ENCODE measurements around the gene THAP4.
"Not testable (repeated sequence)": the region's sequence is repeated elsewhere in the genome, so short reads cannot be mapped to it uniquely, and the experiment has no call there.

THAP4 gene

DNA sequence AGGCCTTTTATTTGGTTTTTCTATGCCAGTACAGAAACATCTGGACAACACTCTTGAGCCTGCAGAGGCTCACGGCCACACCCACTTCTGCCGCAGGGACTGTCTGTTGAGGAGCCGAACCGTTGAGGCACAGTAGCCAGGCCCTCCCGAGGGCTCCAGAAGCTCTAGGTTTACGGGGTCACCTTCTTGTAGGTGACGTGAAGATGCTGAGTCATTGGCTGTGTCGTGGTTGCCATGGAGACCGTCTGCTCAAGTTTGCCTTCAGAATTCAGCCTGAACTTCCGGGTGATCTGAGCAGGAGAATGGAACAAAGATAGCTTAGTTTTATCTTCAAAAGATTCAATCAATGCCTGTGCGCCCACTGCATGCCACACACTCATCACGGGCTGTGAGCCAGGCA, 52.5 kb downstream of the THAP4 start:
- no peak for DNase-seq (ENCODE audit: low read depth, low spot score)

GRCh38 chr2:241582806-241583205, 54.2 kb downstream of the THAP4 start:
- no peak for DNase-seq (ENCODE audit: low read depth, low spot score)

- DNase-seq (ENCODE audit: low read depth, low spot score) = no peak
These were observed 54.6 kb downstream of the THAP4 start for GRCh38 chr2:241582328-241582727.

- no peak for DNase-seq (ENCODE audit: low read depth, low spot score)
These were observed 57.7 kb downstream of the THAP4 start for GRCh38 chr2:241579281-241579680.

DNA sequence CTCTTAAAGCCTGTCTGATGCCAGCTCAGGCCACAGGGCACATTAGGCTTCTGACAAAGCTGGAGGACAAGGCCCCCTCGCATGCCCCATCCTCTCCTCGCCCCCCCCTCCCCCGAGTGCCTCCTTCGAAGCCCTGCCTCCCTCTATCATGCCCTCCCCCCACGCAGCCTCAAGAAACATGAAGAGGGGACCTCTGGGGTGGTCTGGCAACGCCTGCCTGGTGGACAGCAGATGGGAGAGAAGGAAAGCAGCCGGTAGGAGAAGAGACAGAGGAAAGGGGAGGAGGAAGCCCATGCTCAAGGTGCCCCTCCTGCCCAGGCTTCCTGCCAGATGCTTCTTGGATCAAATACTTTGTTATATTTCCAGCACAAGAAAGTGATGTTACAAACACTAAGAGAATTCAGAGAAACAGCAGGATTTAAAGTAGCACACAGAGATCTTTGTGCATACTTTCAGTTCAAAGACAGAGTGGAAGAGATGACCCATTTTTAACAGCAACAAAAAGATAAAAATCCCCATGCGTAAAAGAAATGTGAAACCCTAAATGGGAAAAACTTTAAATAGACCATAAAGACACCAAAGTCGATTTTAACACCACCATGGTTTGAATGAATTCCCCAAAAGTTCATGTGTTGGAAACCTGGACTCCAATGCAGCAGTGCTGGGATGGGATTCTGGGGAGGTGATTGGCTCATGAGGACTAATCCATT, 59.4 kb downstream of the THAP4 start:
- no peak for DNase-seq (ENCODE audit: low read depth, low spot score)

GRCh38 chr2:241576293-241576654, 60.7 kb downstream of the THAP4 start:
- no peak for DNase-seq (ENCODE audit: low read depth, low spot score)

GRCh38 chr2:241575624-241576292, 61.2 kb downstream of the THAP4 start:
- no peak for DNase-seq (ENCODE audit: low read depth, low spot score)

DNA sequence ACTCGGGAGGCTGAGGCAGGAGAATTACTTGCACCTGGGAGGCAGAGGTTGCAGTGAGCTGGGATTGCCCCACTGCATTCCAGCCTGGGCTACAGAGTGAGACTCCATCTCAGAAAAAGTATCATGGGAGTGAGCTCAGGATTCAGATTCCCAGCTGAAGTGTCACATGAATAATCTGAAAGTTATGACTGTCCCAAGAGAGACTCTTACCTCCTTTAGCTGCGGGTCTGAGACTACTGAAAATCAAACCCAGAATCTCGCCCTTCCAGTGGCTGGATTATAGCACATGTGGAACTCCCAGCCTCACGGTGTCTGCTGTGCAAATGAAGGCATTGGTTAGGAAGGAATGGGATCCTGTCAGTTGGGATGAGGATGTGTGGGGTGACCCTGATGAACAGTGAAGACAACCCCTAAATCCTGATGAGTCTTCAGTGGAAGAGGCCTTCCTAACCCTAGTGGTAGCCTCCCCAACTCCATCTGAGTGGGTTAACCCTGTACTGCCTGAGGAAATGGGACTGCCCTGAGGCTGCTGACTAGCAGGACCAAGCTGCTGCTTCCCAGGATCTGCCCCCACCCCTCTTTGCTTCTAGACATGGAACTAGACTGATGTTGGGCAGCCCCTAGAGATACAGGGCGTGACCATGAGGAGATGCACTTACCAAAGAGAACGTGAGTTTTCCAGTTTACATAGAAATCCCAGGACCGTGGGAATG, 61.9 kb downstream of the THAP4 start:
- no peak for DNase-seq (ENCODE audit: low read depth, low spot score)

GRCh38 chr2:241573741-241574140, 63.2 kb downstream of the THAP4 start:
- no peak for DNase-seq (ENCODE audit: low read depth, low spot score)

GRCh38 chr2:241572915-241573651, 63.9 kb downstream of the THAP4 start:
- DNase-seq (ENCODE audit: low read depth, low spot score) = not testable (repeated sequence)

DNA sequence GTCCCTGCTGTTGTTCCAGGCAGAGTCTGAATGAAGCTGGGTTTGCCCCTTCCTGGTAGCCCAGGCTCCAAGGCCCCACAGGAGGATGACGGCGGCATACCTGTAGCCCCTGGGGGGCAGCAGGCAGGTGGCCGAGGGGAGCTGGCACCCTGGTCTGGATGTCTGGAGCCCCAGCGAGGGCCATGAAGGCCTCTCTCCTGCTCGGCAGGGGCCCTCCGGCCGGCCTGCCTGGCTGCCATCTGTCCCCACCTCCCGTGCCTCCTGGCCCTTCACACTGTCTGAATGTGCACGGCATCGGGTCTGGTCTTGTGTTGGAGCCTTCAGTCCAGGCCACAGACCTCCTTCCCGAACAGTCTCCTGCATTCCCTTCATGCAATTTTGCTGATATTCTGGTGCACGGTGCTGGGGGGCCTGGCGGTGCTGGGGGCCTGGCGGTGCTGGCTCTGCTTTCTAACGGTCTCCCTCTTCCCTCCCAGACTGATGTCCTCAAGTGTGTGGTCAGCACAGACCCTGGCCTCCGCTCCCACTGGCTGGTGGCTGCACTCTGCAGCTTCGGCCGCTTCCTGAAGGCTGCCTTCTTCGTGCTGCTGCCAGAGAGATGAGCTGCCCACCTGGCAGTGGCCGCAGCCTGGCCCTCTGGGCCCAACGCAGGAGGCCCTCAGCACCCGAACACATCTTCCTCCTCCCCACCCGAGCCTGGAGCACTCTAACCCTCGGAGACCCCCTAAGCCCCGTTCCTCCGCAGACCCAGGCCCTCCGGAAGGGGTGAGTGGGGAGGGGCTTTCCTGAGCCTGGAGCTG, 64.9 kb downstream of the THAP4 start:
- DNase-seq (ENCODE audit: low read depth, low spot score) = no peak

DNA sequence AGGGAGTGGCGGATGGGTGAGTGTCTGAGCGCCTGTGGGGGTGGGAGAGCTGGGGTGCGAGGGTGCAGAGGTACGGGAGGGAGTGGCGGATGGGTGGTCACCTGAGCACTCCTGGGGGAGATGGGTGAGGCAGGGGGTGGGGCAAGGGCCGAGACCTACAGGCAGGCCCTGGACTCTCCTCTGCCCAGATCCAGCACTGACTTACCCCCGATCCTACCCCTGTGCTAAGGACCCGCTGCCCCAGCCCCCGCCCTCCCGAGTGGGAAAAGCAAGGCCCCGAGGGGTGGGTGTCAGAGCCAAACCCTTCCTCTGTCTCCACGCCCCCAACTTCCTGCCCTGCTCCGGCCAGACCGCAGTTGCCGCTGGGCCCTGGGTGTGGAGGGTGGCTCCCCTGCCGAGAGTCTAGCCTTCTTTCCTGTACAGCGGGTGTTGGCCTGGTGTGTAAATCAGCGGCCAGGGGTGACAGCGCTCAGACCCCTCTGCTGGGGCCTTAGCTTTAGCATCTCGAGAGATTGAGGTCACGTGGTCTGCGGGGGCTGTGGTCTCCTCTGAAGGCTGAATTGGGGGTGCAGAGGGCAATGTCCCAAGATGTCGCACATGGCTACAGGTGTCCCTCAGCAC, 65.9 kb downstream of the THAP4 start:
- no peak for DNase-seq (ENCODE audit: low read depth, low spot score)

GRCh38 chr2:241569831-241570281, 67.1 kb downstream of the THAP4 start:
- no peak for DNase-seq (ENCODE audit: low read depth, low spot score)

DNA sequence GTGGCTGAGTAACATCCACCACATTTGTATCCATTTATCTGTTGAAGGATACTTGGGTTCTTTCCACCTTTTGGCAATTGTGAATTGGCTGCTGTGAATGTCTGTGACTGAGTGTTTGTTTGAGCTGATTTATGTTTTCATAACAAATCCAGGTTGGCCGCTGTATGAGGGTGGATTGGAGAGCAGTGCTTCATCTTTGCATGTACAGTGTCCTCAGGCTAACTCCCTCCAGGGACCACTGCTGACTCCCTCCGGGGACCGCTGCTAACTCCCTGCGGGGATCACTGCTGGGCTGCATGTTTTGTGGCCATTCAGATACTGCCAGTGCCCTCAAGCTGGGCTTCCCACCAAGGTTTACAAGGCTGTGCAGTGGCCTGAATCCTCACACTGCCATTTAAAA, 68.2 kb downstream of the THAP4 start:
- DNase-seq (ENCODE audit: low read depth, low spot score) = no peak

DNA sequence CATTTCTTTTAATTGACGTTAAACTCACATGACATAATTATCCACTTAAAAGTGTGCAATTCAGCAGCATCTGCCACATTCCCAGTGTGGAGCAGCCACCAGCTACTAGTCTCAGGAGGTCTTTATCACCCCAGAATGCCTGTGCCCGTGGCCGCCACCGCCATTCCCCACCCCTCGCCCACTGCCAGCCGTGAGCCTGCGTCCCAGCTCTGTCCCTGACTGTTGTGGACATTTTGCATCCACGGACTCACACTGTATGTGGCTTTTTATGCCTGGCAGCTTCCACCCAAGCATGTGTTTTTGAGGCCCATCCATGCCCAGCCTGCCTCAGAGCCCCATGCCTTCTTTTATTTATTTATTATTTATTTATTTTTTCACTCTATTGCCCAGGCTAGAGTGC, 69.2 kb downstream of the THAP4 start:
- DNase-seq (ENCODE audit: low read depth, low spot score) = no peak

DNA sequence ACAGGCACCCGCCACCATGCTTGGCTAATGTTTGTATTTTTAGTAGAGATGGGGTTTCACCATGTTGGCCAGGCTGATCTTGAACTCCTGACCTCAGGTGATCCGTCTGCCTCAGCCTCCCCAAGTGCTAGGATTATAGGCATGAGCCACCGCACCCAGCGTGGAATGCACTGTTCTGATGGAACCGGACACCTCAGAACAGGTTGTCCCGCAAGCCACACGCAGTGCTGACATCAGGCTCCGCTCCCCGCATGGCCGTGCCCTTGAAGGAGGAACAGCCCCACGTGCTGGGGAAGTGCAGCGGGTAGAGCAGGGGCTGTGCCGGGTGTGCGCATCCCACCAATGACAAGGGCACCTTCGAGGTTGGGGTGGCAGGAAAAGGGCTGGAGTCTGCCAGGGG, 69.7 kb downstream of the THAP4 start:
- DNase-seq (ENCODE audit: low read depth, low spot score) = not testable (repeated sequence)

- DNase-seq (ENCODE audit: low read depth, low spot score) = no peak
These were observed 70.5 kb downstream of the THAP4 start for GRCh38 chr2:241566468-241566867.

- DNase-seq (ENCODE audit: low read depth, low spot score) = not testable (repeated sequence)
These were observed 70.9 kb downstream of the THAP4 start for GRCh38 chr2:241566021-241566420.

GRCh38 chr2:241565411-241565810, 71.5 kb downstream of the THAP4 start:
- no peak for DNase-seq (ENCODE audit: low read depth, low spot score)

DNA sequence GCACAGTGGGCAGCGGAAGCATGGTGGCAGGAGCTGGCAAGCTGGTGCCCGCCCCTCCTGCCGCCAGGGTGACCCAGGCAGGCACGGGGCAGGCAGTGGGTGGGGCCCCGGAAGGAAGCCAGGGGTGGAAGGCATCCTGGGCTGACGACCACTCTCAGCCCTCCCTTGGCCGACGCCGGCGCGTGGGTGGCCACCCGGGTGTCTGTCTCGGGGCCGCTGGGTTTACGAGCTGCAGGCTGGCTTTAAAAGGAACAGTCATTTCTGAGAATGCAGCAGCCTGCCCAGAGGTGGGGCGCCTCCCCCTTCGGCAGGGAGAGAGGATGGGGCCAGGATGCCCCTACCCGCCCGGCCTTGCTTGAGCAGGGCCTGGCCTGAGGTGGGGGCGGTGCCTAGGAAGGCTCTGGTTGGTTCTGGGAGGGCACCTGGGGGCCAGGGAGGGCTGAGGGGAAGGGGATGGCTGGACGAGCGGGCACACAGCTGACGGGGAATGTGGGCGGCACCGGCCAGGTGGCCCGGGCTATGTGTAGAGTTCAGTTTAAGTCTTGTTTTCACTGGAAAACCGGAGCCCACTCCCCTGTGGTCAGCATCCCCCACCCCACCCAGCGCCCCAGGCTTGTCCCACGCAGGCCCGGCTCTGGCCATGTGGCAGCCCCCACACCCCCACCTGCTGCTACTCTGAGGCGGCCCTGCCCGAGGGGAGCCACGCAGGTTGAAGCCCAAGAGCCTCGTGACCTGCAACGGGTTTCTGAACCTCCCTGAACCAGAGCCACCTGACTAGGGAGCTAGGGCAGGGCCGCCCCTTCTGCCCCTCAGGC, 72.2 kb downstream of the THAP4 start:
- no peak for DNase-seq (ENCODE audit: low read depth, low spot score)

Data from brain pericyte (primary cell).